Inflammatory macrophage (primary cell): ENCODE data around the gene DOP1A.
A peak's percentile ranks its signal among the peaks of the same experiment; 100 is the strongest.

Experiments used
- DNase-seq, 2 donors: peaks; one replicate each; pipeline ENCODE4 v3.0.0-alpha.2; 2020 to 2022
- total RNA-seq, 18 experiments: gene quantifications; one replicate each; lab custom pipeline; 2026; ENCODE audit warnings: mixed read lengths in 6 of 18, inconsistent platforms in 2 of 18; lab: John Stamatoyannopoulos, UW

The DOP1A gene
- total RNA-seq: 31.7 to 83.6 (median 39.7) reads per million in 18 experiments

GRCh38 chr6:83067448-83068439, at the start of gene DOP1A:
Gene DOP1A (plus strand): TSS chr6:83067671. CDS start chr6:83096978, 29,307 bp downstream.
- DNase-seq: peak; percentile 98 to 99

- no peak for DNase-seq
These were observed 47.7 kb upstream of the DOP1A start for GRCh38 chr6:83019741-83020140.

GRCh38 chr6:83031689-83032088, 35.8 kb upstream of the DOP1A start:
- no peak for DNase-seq

GRCh38 chr6:83038246-83038645, 29.2 kb upstream of the DOP1A start:
- no peak for DNase-seq

- no peak for DNase-seq
These were observed 24.9 kb upstream of the DOP1A start for GRCh38 chr6:83042467-83043053.

- no peak for DNase-seq
These were observed 23.2 kb upstream of the DOP1A start for GRCh38 chr6:83044091-83044768.

GRCh38 chr6:83047065-83047754, 20.3 kb upstream of the DOP1A start:
- no peak for DNase-seq

- no peak for DNase-seq
These were observed 15.9 kb upstream of the DOP1A start for GRCh38 chr6:83051377-83052172.

- no peak for DNase-seq
These were observed 13.8 kb upstream of the DOP1A start for GRCh38 chr6:83053678-83054077.

- peak; percentile 36 to 45 for DNase-seq
These were observed 12.0 kb upstream of the DOP1A start for GRCh38 chr6:83055366-83055964.

- peak in 1 of 2 donors; percentile 28 for DNase-seq
These were observed 9.7 kb upstream of the DOP1A start for GRCh38 chr6:83057705-83058321.

GRCh38 chr6:83061190-83061589, 6.3 kb upstream of the DOP1A start:
- peak; percentile 3 to 47 for DNase-seq

- DNase-seq: no peak
These were observed 5.2 kb upstream of the DOP1A start for GRCh38 chr6:83062225-83062624.

GRCh38 chr6:83065511-83066192, 1.8 kb upstream of the DOP1A start, which contains the start of gene UBE3D:
Gene UBE3D (minus strand): TSS chr6:83065841. CDS start chr6:83065718, 123 bp downstream.
- DNase-seq: peak; percentile 88 to 93

GRCh38 chr6:83068616-83069015, 1.1 kb downstream of the DOP1A start:
- DNase-seq: no peak

- no peak for DNase-seq
These were observed 2.2 kb downstream of the DOP1A start for GRCh38 chr6:83069633-83070032.

GRCh38 chr6:83071023-83071422, 3.6 kb downstream of the DOP1A start:
- DNase-seq: peak; percentile 61 to 78

- no peak for DNase-seq
These were observed 4.2 kb downstream of the DOP1A start for GRCh38 chr6:83071707-83072106.

GRCh38 chr6:83072726-83073125, 5.3 kb downstream of the DOP1A start:
- DNase-seq: no peak

- peak; percentile 64 to 65 for DNase-seq
These were observed 6.1 kb downstream of the DOP1A start for GRCh38 chr6:83073615-83074014.
